BLaER1 treated with 17β-estradiol and CSF1 and Interleukin-3, amounts not matched to agents 10 nM and 100 nM (cell line): ENCODE results near the gene EFNA3.

ENCODE experiments used
- H3K27ac ChIP-seq, 11 experiments: shearing (Covaris generic); formaldehyde crosslinking; 2 replicates each; pipeline ENCODE4 v1.8.1; 2022
- H3K27me3 ChIP-seq, 11 experiments: shearing (Covaris generic); formaldehyde crosslinking; 2 replicates each; pipeline ENCODE4 v1.8.1; 2022
- H3K36me3 ChIP-seq, 11 experiments: shearing (Covaris generic); formaldehyde crosslinking; 2 replicates each; pipeline ENCODE4 v1.8.1; 2022
- H3K4me1 ChIP-seq, 10 experiments: shearing (Covaris generic); formaldehyde crosslinking; 2 replicates each; pipeline ENCODE4 v1.8.1; 2022
- H3K4me2 ChIP-seq, 11 experiments: shearing (Covaris generic); formaldehyde crosslinking; 2 replicates each; pipeline ENCODE4 v1.8.1; 2022
- H3K4me3 ChIP-seq, 10 experiments: shearing (Covaris generic); formaldehyde crosslinking; 2 replicates each; pipeline ENCODE4 v1.8.1; 2022
- H3K9ac ChIP-seq, 11 experiments: shearing (Covaris generic); formaldehyde crosslinking; 2 replicates each; pipeline ENCODE4 v1.8.1; 2022
- H3K9me3 ChIP-seq, 11 experiments: shearing (Covaris generic); formaldehyde crosslinking; replicated peaks in 1 of 11; 2 replicates each; pipeline ENCODE4 v1.8.1; 2022
- H4K20me1 ChIP-seq, 11 experiments: shearing (Covaris generic); formaldehyde crosslinking; 2 replicates each; pipeline ENCODE4 v1.8.1; 2022
- Cebpa-rat ChIP-seq, 11 experiments: shearing (Covaris generic); IDR thresholded peaks; 2 replicates each; pipeline ENCODE4 v1.8.1; 2022

EFNA3 gene

GRCh38 chr1:155083052-155083541, 4.5 kb downstream of the EFNA3 start:
- Histone ChIP-seq H3K27ac (no peak overlapping the region), H3K9me3 (no peaks in the 10 kb centered on the region), H3K27me3 (peaks cover 53 to 60% (median 56%) of the 10 kb centered on the region in 11 experiments), H3K36me3 (no peaks in the 10 kb centered on the region), H3K9ac (peak overlapping the region in 4 of 11 experiments; percentile 21 to 50 (median 32); a peak in 3 of 22 replicates), H4K20me1 (peaks cover 33 to 59% (median 51%) of the 10 kb centered on the region in 11 experiments; a peak in 20 of 22 replicates), H3K4me1 (peaks cover 80 to 90% (median 89%) of the 10 kb centered on the region in 10 experiments), H3K4me2 (peak overlapping the region; percentile 94 to 100 (median 98)), H3K4me3 (peak overlapping the region in 6 of 10 experiments; percentile 54 to 67 (median 59); a peak in 7 of 20 replicates)
- no peak for TF ChIP-seq Cebpa-rat (IDR thresholded peaks at IDR 0.05)

GRCh38 chr1:155083865-155084721, 5.5 kb downstream of the EFNA3 start:
- Histone ChIP-seq H3K27ac (no peak overlapping the region), H3K9ac (peak overlapping the region in 9 of 11 experiments; percentile 34 to 80 (median 75); a peak in 13 of 22 replicates), H3K27me3 (peaks cover 49 to 52% (median 50%) of the 10 kb centered on the region in 11 experiments)

GRCh38 chr1:155084722-155085503, 6.3 kb downstream of the EFNA3 start:
- TF ChIP-seq Cebpa-rat (IDR thresholded peaks at IDR 0.05): no peak
- Histone ChIP-seq H3K4me2 (peak overlapping the region; percentile 94 to 100 (median 98)), H3K36me3 (no peaks in the 10 kb centered on the region), H3K4me3 (peak overlapping the region; percentile 57 to 82 (median 71)), H3K27ac (peak overlapping the region in 10 of 11 experiments; percentile 45 to 74 (median 68); a peak in 21 of 22 replicates), H3K9me3 (no peaks in the 10 kb centered on the region), H3K4me1 (peaks cover 64 to 72% (median 71%) of the 10 kb centered on the region in 10 experiments), H3K9ac (peak overlapping the region; percentile 62 to 80 (median 75)), H3K27me3 (peaks cover 41 to 44% (median 42%) of the 10 kb centered on the region in 11 experiments), H4K20me1 (peaks cover 26 to 50% (median 41%) of the 10 kb centered on the region in 11 experiments; a peak in 20 of 22 replicates)

More at GRCh38 chr1:155083865-155084721, 5.5 kb downstream of the EFNA3 start:
- H3K36me3 ChIP-seq: no peaks in the 10 kb centered on the region
- peaks cover 33 to 58% (median 49%) of the 10 kb centered on the region in 11 experiments; a peak in 20 of 22 replicates for H4K20me1 ChIP-seq
- H3K4me3 ChIP-seq: peak overlapping the region; percentile 57 to 82 (median 71); a peak in 19 of 20 replicates
- TF ChIP-seq Cebpa-rat (IDR thresholded peaks at IDR 0.05): no peak
- H3K9me3 ChIP-seq: no peaks in the 10 kb centered on the region
- H3K4me1 ChIP-seq: peaks cover 72 to 80% (median 79%) of the 10 kb centered on the region in 10 experiments
- H3K4me2 ChIP-seq: peak overlapping the region; percentile 89 to 100 (median 98)

GRCh38 chr1:155085504-155086127, 7.0 kb downstream of the EFNA3 start:
- H3K27ac ChIP-seq: peak overlapping the region in 10 of 11 experiments; percentile 45 to 74 (median 68); a peak in 21 of 22 replicates
- H3K9ac ChIP-seq: peak overlapping the region; percentile 62 to 80 (median 75)
- peaks cover 34 to 37% (median 35%) of the 10 kb centered on the region in 11 experiments for H3K27me3 ChIP-seq
- H3K36me3 ChIP-seq: no peaks in the 10 kb centered on the region
- peak overlapping the region; percentile 94 to 100 (median 98) for H3K4me2 ChIP-seq
- peak overlapping the region; percentile 57 to 82 (median 71) for H3K4me3 ChIP-seq
- no peaks in the 10 kb centered on the region for H3K9me3 ChIP-seq
- peaks cover 19 to 43% (median 34%) of the 10 kb centered on the region in 11 experiments; a peak in 20 of 22 replicates for H4K20me1 ChIP-seq
- no peak for TF ChIP-seq Cebpa-rat (IDR thresholded peaks at IDR 0.05)
- H3K4me1 ChIP-seq: peaks cover 57 to 65% (median 64%) of the 10 kb centered on the region in 10 experiments

- peak overlapping the region in 10 of 11 experiments; percentile 25 to 68 (median 52); a peak in 18 of 22 replicates for H3K27ac ChIP-seq
Measured at GRCh38 chr1:155086128-155086741, 7.6 kb downstream of the EFNA3 start.

GRCh38 chr1:155086856-155087535, 8.4 kb downstream of the EFNA3 start:
- H3K4me2 ChIP-seq: peak overlapping the region; percentile 94 to 100 (median 98)
- H3K4me1 ChIP-seq: peaks cover 43 to 63% (median 61%) of the 10 kb centered on the region in 10 experiments
- peak overlapping the region in 7 of 10 experiments; percentile 15 to 82 (median 57); a peak in 4 of 20 replicates for H3K4me3 ChIP-seq
- H3K9ac ChIP-seq: peak overlapping the region; percentile 18 to 75 (median 60); a peak in 20 of 22 replicates
- no peaks in the 10 kb centered on the region for H3K36me3 ChIP-seq
- H3K9me3 ChIP-seq: no peaks in the 10 kb centered on the region
- H3K27me3 ChIP-seq: peaks cover 20 to 23% (median 21%) of the 10 kb centered on the region in 11 experiments
- peak overlapping the region in 10 of 11 experiments; percentile 25 to 62 (median 52); a peak in 18 of 22 replicates for H3K27ac ChIP-seq
- TF ChIP-seq Cebpa-rat (IDR thresholded peaks at IDR 0.05): no peak
- H4K20me1 ChIP-seq: peaks cover 5 to 29% (median 20%) of the 10 kb centered on the region in 11 experiments; a peak in 19 of 22 replicates

More at GRCh38 chr1:155086128-155086741, 7.6 kb downstream of the EFNA3 start:
- H3K4me1 ChIP-seq: peaks cover 51 to 63% (median 61%) of the 10 kb centered on the region in 10 experiments
- H3K9me3 ChIP-seq: no peaks in the 10 kb centered on the region
- H3K4me2 ChIP-seq: peak overlapping the region; percentile 94 to 100 (median 98)
- peak overlapping the region; percentile 18 to 79 (median 63); a peak in 20 of 22 replicates for H3K9ac ChIP-seq
- TF ChIP-seq Cebpa-rat (IDR thresholded peaks at IDR 0.05): no peak
- H3K36me3 ChIP-seq: no peaks in the 10 kb centered on the region
- peak overlapping the region in 8 of 10 experiments; percentile 57 to 82 (median 71); a peak in 13 of 20 replicates for H3K4me3 ChIP-seq
- H3K27me3 ChIP-seq: peaks cover 28 to 31% (median 29%) of the 10 kb centered on the region in 11 experiments
- peaks cover 13 to 37% (median 28%) of the 10 kb centered on the region in 11 experiments; a peak in 20 of 22 replicates for H4K20me1 ChIP-seq
